Measurements from ENCODE around the gene KDM4B. TPM values are rescaled to one million over a fixed set of nuclear protein-coding genes. Genes with fewer than 3 reads are reported as not detected.

Gene KDM4B
- total and polyA plus RNA-seq, 10 of the 15 experiments (the other 5 are each of a cell fraction or from before 2014, with no cell fraction given): 0.47 to 49.6 (median 16.2) TPM

- TF ChIP-seq NR2F1 (conservative IDR thresholded peaks at IDR 0.05): peak; percentile 49
- TF ChIP-seq ZBED1 (IDR thresholded peaks at IDR 0.05; ENCODE audit: borderline replicate concordance): no peak
- TF ChIP-seq CBFB (IDR thresholded peaks at IDR 0.05; ENCODE audit: low read depth): no peak
- peak; percentile 99 for TF ChIP-seq ZNF217 (IDR thresholded peaks at IDR 0.05)
- TF ChIP-seq HDAC2 (IDR thresholded peaks at IDR 0.05): no peak
- peak; percentile 94 for TF ChIP-seq USF1 (IDR thresholded peaks at IDR 0.05; ENCODE audit: borderline replicate concordance, extremely low read length, insufficient read depth, low read depth, low read length)
- TF ChIP-seq GATAD2B (conservative IDR thresholded peaks at IDR 0.05; ENCODE audit: low read depth): peak; percentile 53; the same call in 1 of the 2 replicates
- no peak for TF ChIP-seq ASH2L (IDR thresholded peaks at IDR 0.05; ENCODE audit: borderline replicate concordance, low read depth)
- TF ChIP-seq ZZZ3 (IDR thresholded peaks at IDR 0.05; ENCODE audit: control insufficient read depth, insufficient read length, low read depth): no peak
- no peak for TF ChIP-seq TCF7 (IDR thresholded peaks at IDR 0.05; ENCODE audit: borderline replicate concordance)
- TF ChIP-seq DPF2 (IDR thresholded peaks at IDR 0.05): peak; percentile 100
- peak; percentile 97 for TF ChIP-seq KLF5 (IDR thresholded peaks at IDR 0.05; ENCODE audit: partially characterized antibody)
Observed at GRCh38 chr19:4968462-4969291, at the start of gene KDM4B (continued).

DNA sequence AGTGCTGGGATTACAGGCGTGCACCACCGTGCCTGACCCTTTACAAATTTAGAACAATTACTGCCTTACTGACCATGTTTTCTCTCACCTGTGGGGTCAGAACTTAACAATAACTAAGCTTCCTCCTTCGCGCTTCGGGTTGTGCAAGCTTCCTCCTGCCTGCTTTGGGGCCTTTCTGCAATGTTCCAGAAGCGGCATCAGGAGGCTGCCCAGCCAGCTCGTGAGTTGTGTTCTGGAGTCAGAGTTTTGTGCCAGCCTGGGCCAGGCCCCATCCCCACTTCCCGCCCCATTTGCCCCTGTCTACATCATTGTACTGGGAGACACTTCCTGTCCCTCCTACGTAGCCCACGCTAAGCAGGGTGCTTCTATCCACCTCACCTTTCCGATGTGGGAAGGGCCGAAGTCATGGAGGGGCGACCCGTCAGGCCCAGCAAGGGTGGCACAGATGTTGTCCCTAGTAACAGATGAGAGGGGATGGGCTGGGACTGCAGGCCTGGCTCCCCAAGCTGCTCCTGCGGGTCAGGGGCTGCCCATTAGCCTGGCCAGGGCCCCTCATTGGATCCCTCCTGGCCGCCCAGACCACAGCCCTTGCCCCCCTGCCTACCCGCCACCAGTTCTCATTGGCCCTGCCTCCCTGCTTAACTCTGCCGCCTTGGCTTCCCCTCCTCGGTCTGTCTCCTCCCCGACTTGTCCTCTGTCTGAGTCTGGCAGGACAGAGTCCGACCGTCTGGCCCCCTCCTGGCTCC is 46.2 kb upstream of the KDM4B start:
- RAD21 ChIA-PET (ENCODE audit: unreplicated experiment): no interaction called here
- FAIRE-seq (no peak), ATAC-seq (no peak), DNase-seq (ENCODE audit: low read depth, low spot score) (no peak)
- Histone ChIP-seq H3K27me3 (replicated peaks in 1 of 2; ENCODE audit: control insufficient read depth in 2 of 2, insufficient read depth in 2 of 2, low read length in 1 of 2) (no peaks in the 10 kb centered on the region), H3K36me3 (ENCODE audit: control insufficient read depth in 2 of 2, insufficient read depth in 2 of 2, low read length in 1 of 2) (peaks cover 3 to 22% of the 10 kb centered on the region in 2 experiments), H3K79me2 (ENCODE audit: control insufficient read depth, insufficient read depth, low read length) (peaks cover 11% of the 10 kb centered on the region), H3K4me2 (ENCODE audit: control insufficient read depth, insufficient read depth) (no peak overlapping the region), H3K4me1 (ENCODE audit: control insufficient read depth, insufficient read depth, low read length) (no peaks in the 10 kb centered on the region), H4K20me1 (ENCODE audit: control insufficient read depth, insufficient read depth) (no peaks in the 10 kb centered on the region), H3K9me3 (replicated peaks; ENCODE audit: control insufficient read depth, insufficient read depth, low read length) (no peaks in the 10 kb centered on the region), H2AFZ (ENCODE audit: control insufficient read depth, low read depth, low read length) (no peak overlapping the region), H3K9ac (ENCODE audit: control insufficient read depth, insufficient read depth, low read length) (no peak overlapping the region), H3K4me3 (no peak overlapping the region), H3K27ac (ENCODE audit: control insufficient read depth, insufficient read depth) (no peak overlapping the region)
- WGBS (ENCODE audit: insufficient coverage, insufficient replicate concordance, low lambda C conversion rate, missing lambda C conversion rate): 96% methylated on average over 20 of the region's 22 CpGs
- in situ Hi-C loops (cut with MboI): no loop called here
- no TSS peak for BruUV-seq (replicated peaks)
- POLR2A ChIA-PET: no interaction called here
- SMC1A ChIA-PET (ENCODE audit: uncharacterized antibody, unreplicated experiment): no interaction called here
- intact Hi-C loops (cut with micrococcal nuclease; ENCODE audit: unreplicated experiment): no loop called here
- TF ChIP-seq IKZF2 (IDR thresholded peaks at IDR 0.05): no peak
- CTCF ChIA-PET: no interaction called here

Data from GM12878 (cell line).